GM19324 (cell line): ENCODE data around the gene CISTR.
"Not testable (repeated sequence)": the region's sequence is repeated elsewhere in the genome, so short reads cannot be mapped to it uniquely, and the experiment has no call there.

ENCODE experiments used
- ATAC-seq: cut with Tn5 transposase; IDR thresholded peaks from one replicate; pipeline ENCODE4 v1.9.1; 2021; ENCODE audit warnings: mild to moderate bottlenecking, moderate library complexity; ENCODE audit not compliant: unreplicated experiment, low FRiP score

The CISTR gene

GRCh38 chr12:53751336-53752191, at the start of gene CISTR:
Gene CISTR, minus strand, starts transcription at chr12:53751979.
- ATAC-seq, result no peak

DNA sequence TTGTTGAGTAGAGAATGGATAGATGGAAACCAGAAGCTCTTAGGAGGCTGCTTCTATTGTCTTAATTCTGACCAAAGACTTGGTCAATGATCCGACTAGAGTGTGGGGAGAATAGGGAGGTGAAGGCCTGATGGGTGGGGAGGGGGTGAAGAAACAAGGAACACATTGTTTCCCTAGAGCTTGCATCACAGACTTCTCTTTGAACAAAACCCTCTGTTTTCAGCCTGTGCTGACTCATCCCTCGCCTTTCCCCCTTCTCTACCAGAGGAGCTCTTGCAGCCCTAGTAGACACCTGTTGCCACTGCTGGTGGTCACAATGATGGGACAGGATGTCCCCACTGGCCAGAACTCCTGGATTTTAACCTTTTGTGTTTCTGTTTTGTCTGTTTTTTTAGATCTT, 46.8 kb upstream of the CISTR start:
- no peak for ATAC-seq

DNA sequence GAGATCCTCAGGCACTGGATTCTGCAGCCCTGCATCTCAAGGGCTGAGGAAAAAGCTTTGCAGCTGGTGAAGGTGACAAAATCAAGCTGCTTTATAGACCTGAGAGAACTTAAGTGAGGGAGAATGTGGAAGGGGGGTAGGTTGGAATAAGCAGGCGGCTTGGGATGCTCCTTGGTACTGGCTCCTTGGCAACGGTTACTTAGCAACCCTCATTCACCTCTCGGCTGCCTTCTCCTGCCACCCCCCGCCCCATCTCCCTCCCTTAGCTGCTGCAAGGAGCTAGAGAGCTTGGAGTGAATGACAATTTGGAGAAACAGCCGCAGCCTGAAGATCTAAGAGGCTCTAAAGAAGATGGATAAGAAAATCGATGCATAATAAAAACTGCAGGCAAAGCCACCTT, 44.1 kb upstream of the CISTR start:
- ATAC-seq, result no peak

DNA sequence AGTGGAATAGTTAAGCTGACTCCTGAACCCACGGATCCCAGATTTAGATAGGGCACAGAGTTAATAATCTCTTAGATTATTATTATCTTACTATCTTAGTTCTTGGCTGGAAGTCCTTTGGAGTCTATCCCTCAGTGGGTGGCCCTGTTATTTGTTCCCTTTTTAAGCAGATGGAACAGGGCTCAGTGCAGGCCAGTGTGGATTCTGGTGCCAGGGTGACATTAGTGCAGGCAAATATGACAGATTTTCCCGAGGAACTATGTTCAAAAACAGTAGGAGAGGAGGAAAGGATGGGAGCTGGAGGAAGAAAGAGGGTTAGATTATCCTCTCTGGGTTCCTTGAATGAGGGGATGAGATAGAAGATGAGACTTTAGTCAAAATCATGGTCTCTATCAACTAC, 41.4 kb upstream of the CISTR start:
- no peak for ATAC-seq

- no peak for ATAC-seq
Observed at GRCh38 chr12:53791735-53792326, 40.1 kb upstream of the CISTR start.

- ATAC-seq, result no peak
Observed at GRCh38 chr12:53789570-53789969, 37.8 kb upstream of the CISTR start.

GRCh38 chr12:53788892-53789291, 37.1 kb upstream of the CISTR start:
- no peak for ATAC-seq

- no peak for ATAC-seq
Observed at GRCh38 chr12:53786411-53786810, 34.6 kb upstream of the CISTR start.

DNA sequence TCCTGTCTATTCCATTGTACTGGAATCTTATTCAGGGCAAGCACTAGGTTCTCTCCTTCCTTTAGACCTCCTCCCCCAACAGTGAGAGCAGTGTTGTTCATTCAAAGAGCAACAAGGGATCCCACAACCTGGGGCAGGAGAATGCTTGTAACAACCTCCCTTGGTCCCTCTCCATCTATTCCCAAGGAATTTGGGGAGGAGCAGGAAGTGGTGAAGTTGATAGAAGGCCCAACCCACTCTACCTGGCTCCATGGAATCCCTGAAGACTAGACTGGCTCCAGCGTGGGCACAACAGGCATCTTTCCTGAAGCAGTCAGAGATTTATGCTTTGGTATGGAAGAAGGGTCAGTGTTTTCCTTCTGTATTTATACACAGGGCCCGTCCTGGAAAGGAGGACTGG, 33.4 kb upstream of the CISTR start:
- no peak for ATAC-seq

GRCh38 chr12:53782093-53782703, 30.4 kb upstream of the CISTR start:
- ATAC-seq, result no peak

DNA sequence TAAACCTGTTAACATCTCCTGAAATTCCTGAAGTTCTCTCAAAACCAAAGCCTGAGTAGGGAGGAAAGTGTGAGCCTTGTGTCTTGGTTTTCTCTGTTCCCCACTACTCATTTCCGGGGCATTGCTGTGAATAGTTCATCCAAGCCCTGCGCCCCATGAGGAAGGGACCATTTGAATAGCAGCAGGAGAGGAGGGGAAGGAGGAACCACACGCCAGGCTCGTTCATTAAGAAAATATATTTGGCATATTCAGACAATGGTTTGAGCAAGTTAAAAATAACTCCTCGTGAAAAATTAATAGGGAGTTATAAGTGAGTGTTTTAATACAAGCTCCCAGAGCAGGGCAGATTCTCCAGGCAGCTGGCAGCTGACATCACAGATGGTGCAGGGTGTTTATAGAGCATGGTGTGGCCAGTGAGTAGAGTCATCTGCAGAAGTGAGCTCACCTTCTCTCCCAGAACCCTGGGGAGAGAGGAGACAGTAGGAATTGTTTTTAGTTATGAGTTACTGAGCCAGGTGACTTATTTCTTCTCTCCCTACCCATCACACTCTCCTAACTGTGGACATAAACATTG, 29.5 kb upstream of the CISTR start:
- ATAC-seq, result no peak

DNA sequence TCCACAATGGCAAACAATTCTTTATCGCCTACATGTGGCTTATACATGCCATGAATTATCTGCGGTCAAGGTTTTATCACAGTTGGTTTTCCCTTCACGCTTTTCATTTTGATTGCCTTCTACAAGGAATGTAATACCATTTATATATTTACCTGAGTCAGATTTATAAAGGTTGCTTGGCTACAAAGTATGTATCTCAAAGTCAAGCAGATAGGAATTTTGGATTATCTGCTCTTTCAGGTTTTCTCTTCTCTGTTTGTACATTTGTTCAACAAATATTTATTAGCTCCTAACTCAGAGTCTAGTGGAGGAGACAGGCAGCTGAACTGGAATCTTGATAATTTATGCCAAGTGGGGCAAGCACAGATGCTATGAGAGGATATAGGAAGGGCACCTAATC, 28.5 kb upstream of the CISTR start:
- no peak for ATAC-seq

DNA sequence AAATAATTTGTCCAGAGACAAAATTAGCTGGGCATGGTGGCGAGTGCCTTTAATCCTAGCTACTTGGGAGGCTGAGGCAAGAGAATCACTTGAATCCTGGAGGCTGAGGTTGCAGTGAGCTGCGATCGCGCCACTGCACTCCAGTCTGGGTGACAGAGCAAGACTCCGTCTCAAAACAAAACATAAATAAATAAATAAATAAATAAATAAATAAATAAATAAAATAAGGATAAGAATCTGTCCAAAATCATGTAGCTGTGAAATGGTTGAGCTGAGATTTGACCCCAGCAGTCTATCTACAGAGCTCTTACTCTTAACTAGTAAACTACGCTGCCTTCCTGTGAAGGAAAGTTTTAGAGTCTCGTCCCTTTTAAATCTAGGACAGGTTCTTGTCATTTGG, 27.9 kb upstream of the CISTR start:
- not testable (repeated sequence) for ATAC-seq

GRCh38 chr12:53777936-53778644, 26.3 kb upstream of the CISTR start:
- ATAC-seq, result no peak

DNA sequence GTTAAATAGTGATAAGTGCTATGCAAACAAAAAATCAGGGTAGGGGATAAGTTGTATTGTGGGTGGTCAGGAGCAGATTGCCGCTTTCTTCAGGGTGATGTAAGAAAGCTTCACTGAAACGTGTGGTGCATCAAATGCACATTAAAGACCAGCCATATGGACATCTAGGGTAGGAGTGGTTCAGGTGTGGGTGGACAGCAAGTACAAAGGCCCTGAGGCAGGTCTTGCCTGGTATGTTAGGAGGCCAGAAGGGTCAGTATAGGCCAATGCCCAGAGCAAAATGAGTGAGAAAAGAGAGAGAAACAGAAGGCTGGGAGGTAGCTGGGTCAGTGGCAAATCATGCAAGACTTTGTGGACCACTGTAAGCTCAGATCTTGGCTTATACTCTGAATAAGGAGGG, 25.6 kb upstream of the CISTR start:
- no peak for ATAC-seq

DNA sequence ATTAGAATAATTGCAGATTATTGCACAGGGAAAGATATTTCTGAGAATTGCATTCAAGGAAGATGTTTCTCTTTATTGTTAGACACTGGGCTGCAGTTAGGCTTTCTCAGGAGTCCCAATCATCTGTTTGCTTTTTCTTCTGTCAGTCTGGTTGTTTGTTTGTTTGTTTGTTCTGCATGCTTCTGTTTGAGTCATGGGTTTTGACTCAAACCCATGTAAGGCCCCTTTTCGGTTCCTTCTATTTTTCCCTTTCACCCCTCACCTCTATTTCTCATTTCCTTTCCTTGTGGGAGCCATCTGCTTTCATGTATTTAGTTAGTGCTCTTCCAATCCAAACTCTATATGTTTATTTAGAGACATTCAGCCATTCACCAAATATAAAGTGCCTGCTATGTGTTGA, 25.1 kb upstream of the CISTR start:
- no peak for ATAC-seq

DNA sequence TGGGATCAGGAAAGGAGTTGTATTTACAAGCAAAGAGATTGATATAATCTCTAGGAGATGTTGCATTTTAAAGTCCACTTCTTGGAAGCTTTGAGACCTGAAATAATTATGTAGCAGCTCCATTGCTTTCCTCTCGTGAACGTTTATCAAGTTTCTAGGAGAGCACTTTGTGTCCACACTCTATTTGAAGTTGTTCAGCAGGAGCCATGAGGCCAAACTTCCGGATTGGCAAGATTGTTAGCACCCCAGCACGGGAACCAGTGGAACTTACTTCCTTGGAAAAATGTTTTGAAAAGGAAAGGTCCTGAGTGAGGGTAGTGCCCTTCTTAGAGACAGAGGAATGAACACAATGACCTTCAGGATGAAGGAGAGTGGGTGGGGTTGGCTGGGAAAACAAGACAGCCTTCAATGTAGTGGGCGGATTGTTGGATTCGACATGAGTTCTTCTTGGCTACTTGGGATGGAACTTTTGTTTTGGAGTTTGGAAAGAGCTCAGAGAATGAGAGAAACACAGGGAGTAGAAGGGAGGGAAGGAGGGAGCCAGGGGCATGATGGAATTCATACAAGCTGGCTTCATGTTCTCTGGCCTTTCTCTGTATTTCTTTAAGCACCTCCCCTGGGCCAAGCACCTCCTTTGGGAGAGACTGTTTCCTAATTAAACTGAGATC, 23.8 kb upstream of the CISTR start:
- ATAC-seq, result no peak

GRCh38 chr12:53770281-53770680, 18.5 kb upstream of the CISTR start:
- no peak for ATAC-seq

GRCh38 chr12:53768976-53769375, 17.2 kb upstream of the CISTR start:
- ATAC-seq, result no peak

DNA sequence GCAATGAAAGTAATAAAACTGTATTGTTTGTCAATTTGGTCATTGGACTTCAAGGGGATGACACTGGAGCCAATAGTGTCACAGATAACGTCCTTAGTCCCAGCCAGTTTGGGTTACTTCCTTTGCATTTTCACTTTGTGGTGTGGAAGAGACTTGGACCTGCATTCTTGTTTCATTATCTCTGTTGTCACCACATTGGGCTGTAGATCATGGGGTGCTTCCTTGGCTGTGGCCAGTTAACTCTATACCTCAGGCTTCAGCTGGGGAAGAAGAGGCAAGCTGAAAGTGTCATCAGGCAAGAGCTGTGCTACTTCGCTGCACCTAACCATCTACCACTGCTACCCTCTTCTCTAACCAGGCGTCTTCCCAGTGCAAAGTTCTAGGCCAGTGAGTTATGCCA, 15.1 kb upstream of the CISTR start:
- ATAC-seq, result no peak
